HG03457 (cell line): ENCODE results near the gene ZNF177.

Experiments used
- ATAC-seq: cut with Tn5 transposase; IDR thresholded peaks from one replicate; pipeline ENCODE4 v1.9.1; 2021; ENCODE audit warnings: moderate number of reproducible peaks; ENCODE audit not compliant: unreplicated experiment

The ZNF177 gene

GRCh38 chr19:9427941-9428340 is 65.1 kb downstream of the ZNF177 start:
- ATAC-seq = no peak

GRCh38 chr19:9430444-9430843 is 67.6 kb downstream of the ZNF177 start:
- no peak for ATAC-seq

DNA sequence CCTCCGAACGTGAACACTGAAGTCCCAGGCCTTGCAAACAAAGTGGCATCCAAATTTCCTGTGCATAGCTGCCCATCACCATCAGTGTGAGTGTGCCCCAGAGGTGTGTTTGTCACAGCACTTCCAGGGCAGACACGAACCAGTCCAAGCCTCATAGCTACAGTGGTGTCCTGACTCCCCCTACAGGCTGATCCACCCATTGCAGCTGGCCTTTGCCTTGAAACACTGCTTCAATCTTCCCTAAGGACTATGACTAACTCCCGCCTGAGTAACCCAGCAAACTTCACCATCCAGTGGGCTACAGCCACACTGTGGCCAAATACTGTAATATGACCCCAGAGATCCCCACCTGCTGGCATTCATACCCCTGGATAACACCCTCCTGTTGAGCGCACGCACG is 68.7 kb downstream of the ZNF177 start:
- no peak for ATAC-seq
